ENCODE results near the gene GPR171. TPM values are rescaled to one million over a fixed set of nuclear protein-coding genes. Genes with fewer than 3 reads are reported as not detected.
A peak's percentile ranks its signal among the peaks of the same experiment; 100 is the strongest.

Gene GPR171
- total and polyA plus RNA-seq, 2 experiments from 2014 or later = 0.51 TPM; not detected in 1

GRCh38 chr3:151155409-151156128 is 47.4 kb downstream of the GPR171 start:
- Histone ChIP-seq H4K20me1 (ENCODE audit: insufficient read depth, poor library complexity, severe bottlenecking) (no peaks in the 10 kb centered on the region), H3K27me3 (no peaks in the 10 kb centered on the region), H3K9me2 (replicated peaks; ENCODE audit: insufficient read depth) (no peaks in the 10 kb centered on the region), H3K4me1 (ENCODE audit: insufficient read depth) (no peaks in the 10 kb centered on the region), H2AFZ (no peak overlapping the region), H3K4me2 (no peak overlapping the region), H3K4me3 (no peak overlapping the region), H3K27ac (no peak overlapping the region), H3K9me3 (ENCODE audit: low read depth) (no peaks in the 10 kb centered on the region), H3K36me3 (replicated peaks; ENCODE audit: insufficient read depth, low read depth) (no peaks in the 10 kb centered on the region), H3K79me2 (no peaks in the 10 kb centered on the region)
- TF ChIP-seq CTCF (IDR thresholded peaks at IDR 0.05; ENCODE audit: poor library complexity) (no peak), EZH2 (IDR thresholded peaks at IDR 0.05; ENCODE audit: borderline replicate concordance) (no peak), EZH2phosphoT487 (IDR thresholded peaks at IDR 0.05; ENCODE audit: low read depth, severe bottlenecking, unreplicated experiment) (no peak)
- WGBS (ENCODE audit: low lambda C conversion rate, missing lambda C conversion rate) = 66% methylated on average over 8 of the region's 8 CpGs
- no peak for DNase-seq (ENCODE audit: low spot score)

GRCh38 chr3:151154566-151154965 is 48.5 kb downstream of the GPR171 start:
- Histone ChIP-seq H3K79me2 (no peaks in the 10 kb centered on the region), H3K27me3 (no peaks in the 10 kb centered on the region), H4K20me1 (ENCODE audit: insufficient read depth, poor library complexity, severe bottlenecking) (no peaks in the 10 kb centered on the region), H3K9me2 (replicated peaks; ENCODE audit: insufficient read depth) (no peaks in the 10 kb centered on the region), H3K4me2 (no peak overlapping the region), H3K27ac (no peak overlapping the region), H3K36me3 (replicated peaks; ENCODE audit: insufficient read depth, low read depth) (no peaks in the 10 kb centered on the region), H3K9me3 (ENCODE audit: low read depth) (no peaks in the 10 kb centered on the region), H3K4me1 (ENCODE audit: insufficient read depth) (no peaks in the 10 kb centered on the region), H3K4me3 (no peak overlapping the region), H2AFZ (no peak overlapping the region)
- 93% methylated on average over 6 of the region's 6 CpGs for WGBS (ENCODE audit: low lambda C conversion rate, missing lambda C conversion rate)
- no peak for DNase-seq (ENCODE audit: low spot score)
- no peak for TF ChIP-seq CTCF (IDR thresholded peaks at IDR 0.05; ENCODE audit: poor library complexity)
- no peak for TF ChIP-seq EZH2phosphoT487 (IDR thresholded peaks at IDR 0.05; ENCODE audit: low read depth, severe bottlenecking, unreplicated experiment)
- TF ChIP-seq EZH2 (IDR thresholded peaks at IDR 0.05; ENCODE audit: borderline replicate concordance) = no peak

GRCh38 chr3:151152455-151153079 is 50.4 kb downstream of the GPR171 start:
- Histone ChIP-seq H3K4me2 (no peak overlapping the region), H4K20me1 (ENCODE audit: insufficient read depth, poor library complexity, severe bottlenecking) (no peaks in the 10 kb centered on the region), H3K9me3 (ENCODE audit: low read depth) (no peaks in the 10 kb centered on the region), H2AFZ (no peak overlapping the region), H3K27ac (no peak overlapping the region), H3K4me1 (ENCODE audit: insufficient read depth) (no peaks in the 10 kb centered on the region), H3K9me2 (replicated peaks; ENCODE audit: insufficient read depth) (no peaks in the 10 kb centered on the region), H3K27me3 (no peaks in the 10 kb centered on the region), H3K79me2 (no peaks in the 10 kb centered on the region), H3K4me3 (no peak overlapping the region), H3K36me3 (replicated peaks; ENCODE audit: insufficient read depth, low read depth) (no peaks in the 10 kb centered on the region)
- TF ChIP-seq CTCF (IDR thresholded peaks at IDR 0.05; ENCODE audit: poor library complexity) = no peak
- no peak for TF ChIP-seq EZH2phosphoT487 (IDR thresholded peaks at IDR 0.05; ENCODE audit: low read depth, severe bottlenecking, unreplicated experiment)
- no peak for TF ChIP-seq EZH2 (IDR thresholded peaks at IDR 0.05; ENCODE audit: borderline replicate concordance)
- WGBS (ENCODE audit: low lambda C conversion rate, missing lambda C conversion rate) = 86% methylated on average over 4 of the region's 4 CpGs
- no peak for DNase-seq (ENCODE audit: low spot score)

Small RNA genes within 50 kb of the gene (small RNA-seq; reads per million reads assigned to genes)
- gene RNA5SP145 = 3.8 reads per million, percentile 92 among the genes with 10 or more reads in this experiment

Other genes starting within 250 kb of the GPR171 start
- not detected in 2 replicates for gene CLRN1, start 230.5 kb downstream of the GPR171 start, total RNA-seq
- gene CLRN1, start 230.5 kb downstream of the GPR171 start, polyA plus RNA-seq = not detected in 2 replicates
- gene MED12L, start 117.6 kb downstream of the GPR171 start, total RNA-seq = 2.7 TPM in 2 replicates
- gene MED12L, start 117.6 kb downstream of the GPR171 start, polyA plus RNA-seq = 0.07 and 1.9 TPM in 2 replicates
- 0.24 TPM in 1 of 2 replicates, not detected in the other for gene P2RY14, start 75.3 kb upstream of the GPR171 start, total RNA-seq
- gene P2RY14, start 75.3 kb upstream of the GPR171 start, polyA plus RNA-seq = 0.11 TPM in 1 of 2 replicates, not detected in the other
- 7.0 and 8.8 TPM in 2 replicates for gene GPR87, start 113.6 kb upstream of the GPR171 start, total RNA-seq
- 11.0 and 13.2 TPM in 2 replicates for gene GPR87, start 113.6 kb upstream of the GPR171 start, polyA plus RNA-seq
- not detected in 2 replicates for gene P2RY13, start 126.3 kb upstream of the GPR171 start, total RNA-seq
- not detected in 2 replicates for gene P2RY13, start 126.3 kb upstream of the GPR171 start, polyA plus RNA-seq
- 0.07 and 0.48 TPM in 2 replicates for gene P2RY12, start 181.5 kb upstream of the GPR171 start, total RNA-seq
- gene P2RY12, start 181.5 kb upstream of the GPR171 start, polyA plus RNA-seq = not detected in 2 replicates